ENCODE results near the gene EPSTI1. TPM values are rescaled to one million over a fixed set of nuclear protein-coding genes. Genes with fewer than 3 reads are reported as not detected.

The EPSTI1 gene
- total RNA-seq, 1 donor from 2014 or later, result 2.1 TPM

- Mint-ChIP-seq H3K36me3 (ENCODE audit: low read depth) (no peaks in the 10 kb centered on the region), H3K9me3 (ENCODE audit: low read depth) (no peaks in the 10 kb centered on the region), H3K27ac (ENCODE audit: unreplicated experiment) (no peak overlapping the region), H3K4me3 (ENCODE audit: unreplicated experiment) (no peak overlapping the region), H3K4me1 (ENCODE audit: low read depth) (peaks cover 8% of the 10 kb centered on the region), H3K27me3 (ENCODE audit: low read depth) (no peaks in the 10 kb centered on the region)
- TF ChIP-seq, protein P1, sequence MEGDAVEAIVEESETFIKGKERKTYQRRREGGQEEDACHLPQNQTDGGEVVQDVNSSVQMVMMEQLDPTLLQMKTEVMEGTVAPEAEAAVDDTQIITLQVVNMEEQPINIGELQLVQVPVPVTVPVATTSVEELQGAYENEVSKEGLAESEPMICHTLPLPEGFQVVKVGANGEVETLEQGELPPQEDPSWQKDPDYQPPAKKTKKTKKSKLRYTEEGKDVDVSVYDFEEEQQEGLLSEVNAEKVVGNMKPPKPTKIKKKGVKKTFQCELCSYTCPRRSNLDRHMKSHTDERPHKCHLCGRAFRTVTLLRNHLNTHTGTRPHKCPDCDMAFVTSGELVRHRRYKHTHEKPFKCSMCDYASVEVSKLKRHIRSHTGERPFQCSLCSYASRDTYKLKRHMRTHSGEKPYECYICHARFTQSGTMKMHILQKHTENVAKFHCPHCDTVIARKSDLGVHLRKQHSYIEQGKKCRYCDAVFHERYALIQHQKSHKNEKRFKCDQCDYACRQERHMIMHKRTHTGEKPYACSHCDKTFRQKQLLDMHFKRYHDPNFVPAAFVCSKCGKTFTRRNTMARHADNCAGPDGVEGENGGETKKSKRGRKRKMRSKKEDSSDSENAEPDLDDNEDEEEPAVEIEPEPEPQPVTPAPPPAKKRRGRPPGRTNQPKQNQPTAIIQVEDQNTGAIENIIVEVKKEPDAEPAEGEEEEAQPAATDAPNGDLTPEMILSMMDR (IDR thresholded peaks at IDR 0.05), result no peak
- no peak for DNase-seq (ENCODE audit: low spot score)
These were observed 22.1 kb upstream of the EPSTI1 start for GRCh38 chr13:43014162-43014561.

DNA sequence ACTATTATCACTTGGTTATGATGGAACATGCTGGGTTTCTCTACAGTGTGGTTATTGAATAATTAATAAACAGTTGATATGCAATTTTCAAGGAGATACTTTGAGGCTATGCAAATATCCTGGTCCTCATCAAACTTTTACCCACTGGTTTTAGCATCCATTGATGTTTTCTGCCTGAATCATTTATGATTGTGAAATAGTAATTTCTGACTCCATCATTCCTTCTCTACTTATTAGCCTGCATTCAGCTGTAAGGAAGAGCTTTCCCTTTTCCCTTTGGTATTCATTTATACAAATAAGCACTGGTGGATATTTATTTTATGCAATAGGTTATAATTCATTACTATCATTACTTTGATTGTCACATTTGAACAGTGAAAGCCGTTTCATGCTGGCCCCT is 17.5 kb upstream of the EPSTI1 start:
- Mint-ChIP-seq H3K27ac (ENCODE audit: unreplicated experiment) (no peak overlapping the region), H3K27me3 (ENCODE audit: low read depth) (no peaks in the 10 kb centered on the region), H3K4me3 (ENCODE audit: unreplicated experiment) (no peak overlapping the region), H3K4me1 (ENCODE audit: low read depth) (peaks cover 53% of the 10 kb centered on the region), H3K9me3 (ENCODE audit: low read depth) (no peaks in the 10 kb centered on the region), H3K36me3 (ENCODE audit: low read depth) (no peaks in the 10 kb centered on the region)
- DNase-seq (ENCODE audit: low spot score), result no peak
- TF ChIP-seq, protein P1 (IDR thresholded peaks at IDR 0.05), result no peak

DNA sequence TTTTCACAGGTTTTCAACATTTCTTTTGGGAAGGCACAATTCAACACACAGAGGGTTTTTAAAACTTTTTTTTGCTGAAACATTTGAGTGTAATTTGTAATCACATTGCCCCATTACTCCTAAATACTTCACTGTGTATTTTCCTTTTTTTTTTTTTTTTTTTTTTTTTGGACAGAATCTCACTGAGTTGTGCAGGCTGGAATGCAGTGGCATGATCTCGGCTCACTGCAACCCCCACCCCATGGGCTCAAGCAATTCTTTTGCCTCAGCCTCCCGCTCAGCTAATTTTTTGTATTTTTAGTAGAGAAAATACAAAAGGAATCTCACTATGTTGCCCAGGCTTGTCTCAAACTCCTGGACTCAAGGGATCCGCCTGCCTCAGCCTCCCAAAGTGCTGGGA is 16.6 kb upstream of the EPSTI1 start:
- TF ChIP-seq, protein P1 (IDR thresholded peaks at IDR 0.05), result no peak
- Mint-ChIP-seq H3K4me3 (ENCODE audit: unreplicated experiment) (no peak overlapping the region), H3K36me3 (ENCODE audit: low read depth) (no peaks in the 10 kb centered on the region), H3K4me1 (ENCODE audit: low read depth) (peaks cover 56% of the 10 kb centered on the region), H3K27ac (ENCODE audit: unreplicated experiment) (peak overlapping the region; percentile 83), H3K9me3 (ENCODE audit: low read depth) (no peaks in the 10 kb centered on the region), H3K27me3 (ENCODE audit: low read depth) (no peaks in the 10 kb centered on the region)
- DNase-seq (ENCODE audit: low spot score), result no peak

DNA sequence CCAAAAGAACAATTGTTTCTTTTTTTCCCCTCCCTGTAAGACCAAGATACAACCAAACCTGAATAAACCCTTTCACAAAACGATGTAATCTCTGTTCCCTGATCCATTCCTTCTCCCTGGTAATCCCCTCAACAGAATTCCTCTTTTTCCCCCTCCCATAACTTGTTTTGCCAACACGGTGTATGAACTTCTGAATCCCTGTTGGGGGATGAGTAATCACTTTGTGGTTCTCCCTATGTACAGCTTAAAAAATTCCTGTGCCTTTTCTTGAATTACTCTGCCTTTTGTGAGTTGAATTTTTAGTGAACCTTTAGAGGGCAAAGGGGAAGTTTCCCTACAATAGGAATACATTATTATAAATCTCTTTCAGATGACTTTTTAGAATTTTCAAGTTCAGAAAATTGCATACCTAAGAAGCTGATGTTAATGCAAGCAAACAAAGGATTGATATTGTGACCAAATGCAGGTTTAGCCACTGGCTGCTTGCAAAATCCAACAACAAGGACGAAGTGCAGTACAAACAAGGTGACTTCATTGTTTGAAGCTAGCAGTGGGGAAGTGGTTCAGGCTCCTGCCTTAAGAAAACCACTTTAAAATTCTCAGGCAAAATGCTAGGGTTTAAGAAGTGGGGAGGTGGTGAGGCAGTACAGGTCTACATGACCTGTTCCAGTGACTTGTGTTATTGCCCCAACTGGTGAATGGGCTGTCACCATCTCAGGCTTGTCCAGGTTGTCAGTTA is 15.0 kb upstream of the EPSTI1 start:
- Mint-ChIP-seq H3K4me1 (ENCODE audit: low read depth) (peaks cover 62% of the 10 kb centered on the region), H3K36me3 (ENCODE audit: low read depth) (no peaks in the 10 kb centered on the region), H3K9me3 (ENCODE audit: low read depth) (peaks cover 4% of the 10 kb centered on the region), H3K27me3 (ENCODE audit: low read depth) (no peaks in the 10 kb centered on the region), H3K27ac (ENCODE audit: unreplicated experiment) (peak overlapping the region; percentile 86), H3K4me3 (ENCODE audit: unreplicated experiment) (no peak overlapping the region)
- TF ChIP-seq, protein P1 (IDR thresholded peaks at IDR 0.05), result no peak
- DNase-seq (ENCODE audit: low spot score), result no peak

DNA sequence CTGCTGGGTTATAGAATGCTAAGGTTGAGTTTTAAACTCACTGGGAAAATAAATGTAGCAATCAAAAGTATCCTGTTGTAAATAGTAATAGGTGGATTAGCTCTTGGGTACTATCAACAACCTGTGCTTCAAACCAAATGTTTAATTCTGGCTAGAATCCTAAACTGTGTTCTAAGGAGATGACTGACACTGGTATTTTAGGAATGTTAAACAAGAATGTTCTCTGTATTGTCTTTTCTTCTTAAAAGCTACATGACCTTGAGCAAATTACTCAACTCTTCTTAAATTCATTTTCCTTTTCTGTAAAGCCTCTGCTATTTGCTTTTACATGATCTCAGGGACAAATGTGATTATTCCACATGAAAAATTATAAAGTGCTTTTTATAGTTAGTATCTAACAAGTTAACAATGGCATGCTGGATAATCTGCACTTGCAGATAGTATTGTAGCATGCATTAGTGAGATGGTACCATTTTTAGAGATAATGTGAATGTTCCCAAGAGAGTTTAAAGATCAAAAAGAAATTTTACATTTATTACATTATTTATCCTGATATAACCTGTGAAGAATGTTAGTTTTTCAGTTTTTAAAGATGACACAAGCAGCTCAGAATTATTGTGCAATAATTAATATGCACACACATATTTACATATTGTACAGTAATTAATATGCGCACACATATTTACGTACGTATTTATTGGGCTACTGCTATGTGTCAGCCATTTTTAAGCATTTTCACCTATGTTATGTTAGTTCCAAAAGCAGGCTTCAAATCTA is 13.6 kb upstream of the EPSTI1 start:
- H3K4me1 Mint-ChIP-seq (ENCODE audit: low read depth), result peaks cover 67% of the 10 kb centered on the region
- peaks cover 8% of the 10 kb centered on the region for H3K9me3 Mint-ChIP-seq (ENCODE audit: low read depth)
- no peak for DNase-seq (ENCODE audit: low spot score)
- H3K27me3 Mint-ChIP-seq (ENCODE audit: low read depth), result no peaks in the 10 kb centered on the region
- no peaks in the 10 kb centered on the region for H3K36me3 Mint-ChIP-seq (ENCODE audit: low read depth)
- peak overlapping the region; percentile 60 for H3K27ac Mint-ChIP-seq (ENCODE audit: unreplicated experiment)
- TF ChIP-seq, protein P1 (IDR thresholded peaks at IDR 0.05), result no peak
- H3K4me3 Mint-ChIP-seq (ENCODE audit: unreplicated experiment), result no peak overlapping the region
